UCSD-AML1 (cell line): Measurements from ENCODE around the gene IFNL2.
"Not testable (repeated sequence)": the region's sequence is repeated elsewhere in the genome, so short reads cannot be mapped to it uniquely, and the experiment has no call there.

ENCODE experiments used
- DNase-seq: peaks from one replicate; lab custom pipeline; 2025; ENCODE audit not compliant: unreplicated experiment; lab: John Stamatoyannopoulos, UW

The IFNL2 gene

GRCh38 chr19:39268085-39268484, at the start of gene IFNL2:
IFNL2 (plus strand) TSS chr19:39268396; CDS start chr19:39268569, 173 bp downstream.
- DNase-seq: not testable (repeated sequence)

GRCh38 chr19:39219108-39219507, 49.1 kb upstream of the IFNL2 start:
- not testable (repeated sequence) for DNase-seq

GRCh38 chr19:39223703-39224279, 44.4 kb upstream of the IFNL2 start:
- DNase-seq: no peak

GRCh38 chr19:39224910-39225309, 43.3 kb upstream of the IFNL2 start:
- no peak for DNase-seq

GRCh38 chr19:39230096-39230764, 38.0 kb upstream of the IFNL2 start:
- DNase-seq: no peak

GRCh38 chr19:39232708-39233107, 35.5 kb upstream of the IFNL2 start:
- DNase-seq: no peak

GRCh38 chr19:39236527-39236926, 31.7 kb upstream of the IFNL2 start:
- no peak for DNase-seq

GRCh38 chr19:39237200-39238184, 30.7 kb upstream of the IFNL2 start:
- peak; percentile 61 for DNase-seq

- no peak for DNase-seq
These were observed 30.0 kb upstream of the IFNL2 start for GRCh38 chr19:39238209-39238608.

GRCh38 chr19:39238944-39239343, 29.3 kb upstream of the IFNL2 start:
- DNase-seq: no peak

- DNase-seq: no peak
These were observed 27.8 kb upstream of the IFNL2 start for GRCh38 chr19:39240421-39240820.

- DNase-seq: not testable (repeated sequence)
These were observed 24.5 kb upstream of the IFNL2 start for GRCh38 chr19:39243741-39244140.

GRCh38 chr19:39244410-39245100, 23.6 kb upstream of the IFNL2 start, which contains the start of gene IFNL3:
IFNL3 (minus strand) TSS chr19:39245006; CDS start chr19:39244967, 39 bp downstream.
- DNase-seq: not testable (repeated sequence)

GRCh38 chr19:39245166-39245565, 23.0 kb upstream of the IFNL2 start:
- DNase-seq: not testable (repeated sequence)

- no peak for DNase-seq
These were observed 21.1 kb upstream of the IFNL2 start for GRCh38 chr19:39246951-39247669.

- no peak for DNase-seq
These were observed 20.2 kb upstream of the IFNL2 start for GRCh38 chr19:39247701-39248664.

- no peak for DNase-seq
These were observed 19.4 kb upstream of the IFNL2 start, which contains the start of gene IFNL4 for GRCh38 chr19:39248806-39249205. IFNL4 (minus strand) TSS chr19:39248856.

- DNase-seq: no peak
These were observed 17.1 kb upstream of the IFNL2 start for GRCh38 chr19:39251081-39251480.

- DNase-seq: no peak
These were observed 16.4 kb upstream of the IFNL2 start for GRCh38 chr19:39251846-39252245.
